ENCODE results near the gene AFF4. TPM values are rescaled to one million over a fixed set of nuclear protein-coding genes. Genes with fewer than 3 reads are reported as not detected.

AFF4 gene
- polyA plus RNA-seq, 1 of the 3 experiments (the other 2 are of a cell fraction) = 8.1 TPM

GRCh38 chr5:132859889-132860437 is 103.5 kb downstream of the AFF4 start:
- Histone ChIP-seq H3F3A (replicated peaks; ENCODE audit: insufficient read depth) (no peaks in the 10 kb centered on the region), H3K4me2 (no peak overlapping the region), H2AFZ (ENCODE audit: low read depth) (no peak overlapping the region), H3K27me3 (ENCODE audit: insufficient read depth) (no peaks in the 10 kb centered on the region), H3K79me2 (ENCODE audit: insufficient read depth) (no peaks in the 10 kb centered on the region), H4K20me1 (ENCODE audit: insufficient read depth) (no peaks in the 10 kb centered on the region), H3K36me3 (replicated peaks in 1 of 2; ENCODE audit: control insufficient read depth in 1 of 2, insufficient read depth in 2 of 2, low read length in 1 of 2) (no peaks in the 10 kb centered on the region), H3K9me3 (no peaks in the 10 kb centered on the region), H3K27ac (ENCODE audit: low read depth in 2 of 2, low read length in 1 of 2) (no peak overlapping the region), H3K4me3 (ENCODE audit: low read depth in 2 of 2, low read length in 1 of 2) (no peak overlapping the region), H3K9ac (no peak overlapping the region), H3K4me1 (ENCODE audit: control insufficient read depth in 1 of 2, insufficient read depth in 2 of 2, low read depth in 1 of 2, low read length in 1 of 2) (no peaks in the 10 kb centered on the region), H3K9me2 (no peaks in the 10 kb centered on the region)
- DNase-seq = no peak
- ChIA-PET CTCF (interaction anchor here (1.5 to 2.6 kb wide), 4 partner anchors 10 to 40 kb away, joined by 3 to 15 read pairs (median 6); partner anchors contain the start of gene SHROOM1), POLR2A (no interaction called here)
- no peak for TF ChIP-seq SIN3A (IDR thresholded peaks at IDR 0.05; ENCODE audit: borderline replicate concordance, low read depth, low read length)
- no peak for TF ChIP-seq FOXJ3 (CRISPR knock-in tag; IDR thresholded peaks at IDR 0.05)
- TF ChIP-seq GATA2 (CRISPR knock-in tag; IDR thresholded peaks at IDR 0.05) = no peak
- TF ChIP-seq RCOR1 (IDR thresholded peaks at IDR 0.05; ENCODE audit: low read length) = no peak
- no peak for TF ChIP-seq NRF1 (IDR thresholded peaks at IDR 0.05; ENCODE audit: low read depth, low read length)
- TF ChIP-seq NFIC (IDR thresholded peaks at IDR 0.05; ENCODE audit: borderline replicate concordance) = no peak
- TF ChIP-seq EZH2phosphoT487 (IDR thresholded peaks at IDR 0.05; ENCODE audit: borderline replicate concordance, low read depth) = no peak
- TF ChIP-seq REST (IDR thresholded peaks at IDR 0.05; ENCODE audit: low read depth, low read length) = no peak
- no peak for TF ChIP-seq RAD21 (IDR thresholded peaks at IDR 0.05; ENCODE audit: low read length)
- TF ChIP-seq MXI1 (IDR thresholded peaks at IDR 0.05; ENCODE audit: low read depth, low read length) = no peak
- 66% methylated on average over 2 of the region's 2 CpGs for WGBS (ENCODE audit: low lambda C conversion rate)

- Histone ChIP-seq H3K79me2 (ENCODE audit: insufficient read depth) (no peaks in the 10 kb centered on the region), H2AFZ (ENCODE audit: low read depth) (no peak overlapping the region), H3K27ac (ENCODE audit: low read depth in 2 of 2, low read length in 1 of 2) (no peak overlapping the region), H4K20me1 (ENCODE audit: insufficient read depth) (no peaks in the 10 kb centered on the region), H3K4me2 (no peak overlapping the region), H3K4me1 (ENCODE audit: control insufficient read depth in 1 of 2, insufficient read depth in 2 of 2, low read depth in 1 of 2, low read length in 1 of 2) (no peaks in the 10 kb centered on the region), H3K4me3 (ENCODE audit: low read depth in 2 of 2, low read length in 1 of 2) (no peak overlapping the region), H3F3A (replicated peaks; ENCODE audit: insufficient read depth) (peaks cover 5% of the 10 kb centered on the region), H3K9ac (no peak overlapping the region), H3K27me3 (ENCODE audit: insufficient read depth) (no peaks in the 10 kb centered on the region), H3K36me3 (replicated peaks in 1 of 2; ENCODE audit: control insufficient read depth in 1 of 2, insufficient read depth in 2 of 2, low read length in 1 of 2) (no peaks in the 10 kb centered on the region), H3K9me2 (no peaks in the 10 kb centered on the region), H3K9me3 (no peaks in the 10 kb centered on the region)
- ChIA-PET POLR2A (no interaction called here), CTCF (interaction anchor here (1.4 to 1.7 kb wide), 2 partner anchors 26 to 36 kb away, joined by 3 to 5 read pairs; partner anchors contain the start of gene SHROOM1)
- WGBS (ENCODE audit: low lambda C conversion rate) = 72% methylated on average over 3 of the region's 3 CpGs
- DNase-seq = no peak
- no peak for TF ChIP-seq FOXM1 (IDR thresholded peaks at IDR 0.05; ENCODE audit: low read depth)
- TF ChIP-seq GATA2 (CRISPR knock-in tag; IDR thresholded peaks at IDR 0.05) = no peak
- no peak for TF ChIP-seq SIN3A (IDR thresholded peaks at IDR 0.05; ENCODE audit: borderline replicate concordance, low read depth, low read length)
- TF ChIP-seq GABPA (IDR thresholded peaks at IDR 0.05; ENCODE audit: low read depth) = no peak
- no peak for TF ChIP-seq POLR2AphosphoS5 (IDR thresholded peaks at IDR 0.05; ENCODE audit: low read depth, low read length)
- no peak for TF ChIP-seq RFX5 (IDR thresholded peaks at IDR 0.05; ENCODE audit: low read length)
- no peak for TF ChIP-seq REST (IDR thresholded peaks at IDR 0.05; ENCODE audit: low read depth, low read length)
- TF ChIP-seq MAX (IDR thresholded peaks at IDR 0.05; ENCODE audit: low read depth) = no peak
- TF ChIP-seq SMC3 (IDR thresholded peaks at IDR 0.05; ENCODE audit: low read depth, low read length) = no peak
- no peak for TF ChIP-seq PBX3 (IDR thresholded peaks at IDR 0.05)
- TF ChIP-seq TAF1 (IDR thresholded peaks at IDR 0.05; ENCODE audit: borderline replicate concordance, low read depth, low read length) = no peak
These were observed 107.4 kb downstream of the AFF4 start for GRCh38 chr5:132856011-132856410.
